GM13977 (cell line): Measurements from ENCODE around the gene GJC2.

Source experiments
- DNase-seq: peaks from one replicate; pipeline ENCODE4 v3.0.0; 2012; ENCODE audit warnings: low spot score
- CTCF ChIP-seq: IDR thresholded peaks from 2 replicates; pipeline ENCODE4 v1.5.1; 2012; ENCODE audit warnings: mild to moderate bottlenecking, control low read depth; ENCODE audit not compliant: insufficient read depth; ENCODE audit errors: extremely low read depth, missing control alignments
- in situ Hi-C: fragments of 300-500 bp; cut with MboI; formaldehyde crosslinking; loops from one replicate; pipeline ENCODE4 v1.12.0; 2022; ENCODE audit warnings: low sequenced_read_pairs, low pct_unique_long_range_greater_than_20kb, mixed read lengths, inconsistent platforms; ENCODE audit not compliant: unreplicated experiment

GJC2 gene

GRCh38 chr1:228104526-228105269, 45.0 kb upstream of the GJC2 start:
- no peak for TF ChIP-seq CTCF
- no peak for DNase-seq
- in situ Hi-C loops, result no loop called here

DNA sequence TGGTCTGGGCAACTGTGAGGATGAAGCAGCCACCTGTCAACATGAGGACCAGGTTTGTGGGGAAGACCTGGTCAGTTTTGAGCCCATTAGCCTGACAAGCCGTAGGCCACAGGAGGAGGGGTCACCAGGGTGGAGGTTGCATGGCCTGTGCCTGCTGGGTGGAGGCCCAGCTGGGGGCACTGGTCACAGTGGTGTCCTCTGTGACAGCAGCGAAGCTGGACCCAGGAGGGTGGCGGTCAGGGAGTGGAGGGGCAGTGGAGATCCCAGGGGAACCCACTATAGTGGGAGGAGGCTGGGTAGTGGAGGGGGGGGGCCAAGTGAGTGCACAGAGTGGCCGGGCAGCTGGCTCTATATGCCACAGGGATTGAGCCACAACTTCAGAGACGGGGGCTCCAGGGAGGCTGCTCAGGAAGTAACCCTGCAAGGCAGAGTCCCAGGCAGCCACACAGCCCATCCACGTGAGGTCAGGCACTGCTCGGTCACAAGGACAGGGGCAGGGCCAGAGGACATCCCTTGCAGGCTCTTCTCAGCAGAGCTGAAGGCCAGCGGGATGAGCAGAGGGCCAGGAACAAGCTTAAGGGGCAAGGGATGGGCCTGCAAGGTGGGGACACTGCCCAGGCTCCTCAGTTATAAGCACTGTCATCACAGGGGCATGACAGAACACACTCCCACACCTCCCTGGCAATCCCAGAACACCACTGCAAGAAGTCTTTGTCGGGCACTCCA, 44.3 kb upstream of the GJC2 start:
- in situ Hi-C loops, result no loop called here
- DNase-seq, result no peak
- no peak for TF ChIP-seq CTCF

DNA sequence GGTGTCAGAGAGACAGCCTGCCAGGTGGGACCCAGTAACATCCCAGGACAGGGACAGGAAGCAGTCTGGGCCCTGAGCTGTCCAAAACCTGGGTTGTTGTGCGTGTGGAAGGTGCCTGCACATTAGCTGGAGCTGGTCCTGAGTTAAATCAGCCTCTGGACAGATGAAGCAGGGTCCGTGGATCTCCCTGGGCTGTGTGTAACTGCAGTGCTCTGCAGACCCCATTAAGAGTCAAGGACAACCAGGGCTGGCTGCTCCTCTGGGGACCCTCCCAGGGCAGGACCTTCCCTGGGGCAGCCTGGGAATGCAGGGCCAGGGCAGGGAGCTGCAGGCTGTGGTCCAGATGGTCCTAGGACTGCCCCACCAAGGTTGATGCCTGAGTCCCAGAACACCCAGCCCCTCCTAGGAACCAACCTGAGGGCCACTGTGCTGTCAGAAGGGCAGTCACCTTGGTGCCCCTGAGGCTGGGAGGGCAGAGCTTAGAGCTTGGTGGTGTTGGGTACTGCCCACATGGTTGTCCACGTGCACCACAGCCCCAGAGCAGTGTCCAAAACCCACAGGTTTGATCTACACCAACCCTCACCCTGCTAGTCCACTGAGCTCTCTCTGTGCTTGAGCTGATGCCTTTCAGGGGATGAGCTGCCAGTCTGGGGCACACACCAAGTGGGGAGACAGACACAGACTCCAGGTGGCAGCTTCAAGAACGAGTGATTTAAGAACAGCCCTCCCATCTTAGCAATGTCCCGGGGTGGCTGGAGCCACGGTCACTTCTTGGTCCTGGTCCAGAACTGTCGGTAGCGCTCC, 43.5 kb upstream of the GJC2 start:
- TF ChIP-seq CTCF, result no peak
- no peak for DNase-seq
- in situ Hi-C loops, result no loop called here

DNA sequence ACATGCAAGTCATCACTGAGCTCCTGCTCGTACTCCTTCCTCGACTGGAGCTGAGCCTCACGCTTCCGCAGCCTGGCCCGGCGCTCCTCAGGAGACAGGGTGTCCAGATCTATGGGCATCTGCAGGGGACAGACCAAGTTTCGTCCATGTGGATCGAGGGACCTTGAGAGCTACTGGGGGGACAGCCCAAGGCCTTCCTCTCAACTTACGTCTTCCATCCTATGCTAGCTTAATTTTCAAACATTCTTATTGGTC, 43.0 kb upstream of the GJC2 start:
- in situ Hi-C loops, result no loop called here
- TF ChIP-seq CTCF, result no peak
- no peak for DNase-seq

DNA sequence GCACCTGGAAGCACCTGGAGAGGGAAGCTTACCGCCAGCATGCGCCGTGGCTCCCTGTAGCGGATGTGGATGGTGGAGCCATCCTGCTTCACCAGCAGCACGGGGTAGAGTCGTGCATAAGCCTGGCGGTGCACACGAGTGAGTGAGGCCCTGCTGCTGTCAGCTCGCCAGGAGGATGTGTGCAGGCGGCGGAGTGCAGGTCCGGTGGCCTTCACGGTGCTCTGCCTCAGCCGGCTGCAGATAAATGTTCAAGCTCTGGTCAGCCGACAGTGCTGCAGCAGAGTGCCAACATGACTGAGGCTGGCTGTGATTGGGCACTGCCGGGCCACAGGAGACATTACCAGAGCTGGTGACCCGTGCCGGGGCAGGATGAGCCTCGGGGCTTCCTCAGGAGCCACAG, 42.1 kb upstream of the GJC2 start:
- no peak for DNase-seq
- TF ChIP-seq CTCF, result no peak
- in situ Hi-C loops, result no loop called here

- no peak for DNase-seq
- TF ChIP-seq CTCF, result no peak
- in situ Hi-C loops, result no loop called here
Measured at GRCh38 chr1:228108055-228108690, 41.6 kb upstream of the GJC2 start.
